Type B pancreatic cell (in vitro differentiated cells): Measurements from ENCODE around the gene EMID1. TPM values are rescaled to one million over a fixed set of nuclear protein-coding genes. Genes with fewer than 3 reads are reported as not detected.

Source experiments
- DNase-seq: peaks from one replicate; pipeline ENCODE4 v3.0.0; 2021; ENCODE audit warnings: mixed read lengths; ENCODE audit not compliant: unreplicated experiment; ENCODE audit errors: extremely low spot score
- H3K27ac Mint-ChIP-seq: 2 replicates; pipeline ENCODE4 v1.8.0; 2021; ENCODE audit warnings: mild to moderate bottlenecking, mixed read lengths
- H3K27me3 Mint-ChIP-seq: 2 replicates; pipeline ENCODE4 v1.8.0; 2021; ENCODE audit warnings: mixed read lengths
- H3K36me3 Mint-ChIP-seq: 2 replicates; pipeline ENCODE4 v1.8.0; 2021; ENCODE audit warnings: mixed read lengths
- H3K4me1 Mint-ChIP-seq: one replicate; pipeline ENCODE4 v1.8.0; 2021; ENCODE audit warnings: mixed read lengths; ENCODE audit not compliant: unreplicated experiment
- H3K4me3 Mint-ChIP-seq: 2 replicates; pipeline ENCODE4 v1.8.0; 2021; ENCODE audit warnings: mild to moderate bottlenecking, mixed read lengths
- H3K9me3 Mint-ChIP-seq: 2 replicates; pipeline ENCODE4 v1.8.0; 2021; ENCODE audit warnings: mixed read lengths
- total RNA-seq: library from RNA; stranded (reverse); gene quantifications from 2 replicates; pipeline ENCODE4 v1.2.1, GENCODE V29; 2021; ENCODE audit warnings: low replicate concordance
- TF ChIP-seq, protein P1 (sequence below): fragments of 200-600 bp; sonication (generic); conservative IDR thresholded peaks from 2 replicates; pipeline ENCODE4 v1.5.0; 2021; ENCODE audit warnings: antibody characterized with exemption, mild to moderate bottlenecking

The EMID1 gene
- total RNA-seq, 1 donor from 2014 or later: 11.4 TPM

DNA sequence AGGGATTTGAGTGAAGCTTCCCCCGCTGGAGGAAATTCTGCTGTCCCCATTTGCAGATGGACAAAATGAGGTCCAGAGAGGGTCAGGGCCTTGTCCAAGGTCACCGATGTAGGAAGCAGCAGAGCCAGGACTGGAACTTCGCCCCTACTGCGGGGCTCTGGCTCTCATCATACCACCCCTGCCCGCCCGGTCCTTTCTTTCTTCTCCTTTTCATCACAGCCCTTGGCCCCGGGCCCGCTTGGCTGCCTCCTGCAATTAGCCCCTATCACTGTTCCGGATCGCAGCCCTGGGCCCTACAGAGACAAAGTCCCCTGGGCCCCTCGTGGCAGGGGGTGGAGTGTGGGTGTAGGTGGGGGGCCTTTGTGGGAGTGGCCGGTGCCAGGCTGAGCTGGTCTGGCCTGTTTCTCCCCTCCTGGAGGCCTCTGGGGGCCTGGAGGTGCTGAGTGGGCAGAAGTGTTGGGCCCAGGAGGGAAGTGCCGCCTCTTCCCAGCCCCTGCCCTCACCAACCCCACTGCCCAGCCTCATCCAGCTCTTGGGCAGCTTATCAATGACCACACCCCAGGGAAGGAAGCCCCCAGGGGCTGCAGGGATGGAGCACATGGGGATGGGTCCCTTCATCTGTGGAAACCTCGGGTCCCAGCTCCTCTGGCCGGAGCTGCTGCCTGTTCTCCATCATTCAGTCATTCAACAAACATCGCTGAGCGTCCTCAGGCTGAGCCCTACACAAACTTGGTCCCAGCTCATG, 3.4 kb downstream of the EMID1 start:
- H3K27me3 Mint-ChIP-seq: peaks cover 3% of the 10 kb centered on the region
- H3K4me3 Mint-ChIP-seq: no peak overlapping the region
- TF ChIP-seq, protein P1, sequence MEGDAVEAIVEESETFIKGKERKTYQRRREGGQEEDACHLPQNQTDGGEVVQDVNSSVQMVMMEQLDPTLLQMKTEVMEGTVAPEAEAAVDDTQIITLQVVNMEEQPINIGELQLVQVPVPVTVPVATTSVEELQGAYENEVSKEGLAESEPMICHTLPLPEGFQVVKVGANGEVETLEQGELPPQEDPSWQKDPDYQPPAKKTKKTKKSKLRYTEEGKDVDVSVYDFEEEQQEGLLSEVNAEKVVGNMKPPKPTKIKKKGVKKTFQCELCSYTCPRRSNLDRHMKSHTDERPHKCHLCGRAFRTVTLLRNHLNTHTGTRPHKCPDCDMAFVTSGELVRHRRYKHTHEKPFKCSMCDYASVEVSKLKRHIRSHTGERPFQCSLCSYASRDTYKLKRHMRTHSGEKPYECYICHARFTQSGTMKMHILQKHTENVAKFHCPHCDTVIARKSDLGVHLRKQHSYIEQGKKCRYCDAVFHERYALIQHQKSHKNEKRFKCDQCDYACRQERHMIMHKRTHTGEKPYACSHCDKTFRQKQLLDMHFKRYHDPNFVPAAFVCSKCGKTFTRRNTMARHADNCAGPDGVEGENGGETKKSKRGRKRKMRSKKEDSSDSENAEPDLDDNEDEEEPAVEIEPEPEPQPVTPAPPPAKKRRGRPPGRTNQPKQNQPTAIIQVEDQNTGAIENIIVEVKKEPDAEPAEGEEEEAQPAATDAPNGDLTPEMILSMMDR: no peak
- H3K27ac Mint-ChIP-seq: no peak overlapping the region
- H3K9me3 Mint-ChIP-seq: no peaks in the 10 kb centered on the region
- DNase-seq: no peak
- H3K4me1 Mint-ChIP-seq: peaks cover 23% of the 10 kb centered on the region
- no peaks in the 10 kb centered on the region for H3K36me3 Mint-ChIP-seq

DNA sequence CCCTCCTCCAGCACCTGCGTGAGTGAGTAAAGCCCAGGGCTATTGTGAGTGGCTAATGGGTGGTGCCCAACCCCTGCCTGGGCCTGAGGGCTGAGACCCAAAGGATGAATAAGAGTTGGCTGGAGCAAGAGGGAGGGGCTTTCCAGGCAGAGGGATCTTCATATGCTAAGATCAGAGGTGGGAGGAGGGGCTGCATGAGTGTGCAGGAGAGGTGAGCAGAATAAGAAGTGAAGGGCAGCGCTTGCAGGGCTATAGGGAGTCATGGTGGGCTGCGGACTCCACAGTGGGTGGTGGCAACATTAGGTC, 3.9 kb downstream of the EMID1 start:
- H3K27ac Mint-ChIP-seq: no peak overlapping the region
- peaks cover 3% of the 10 kb centered on the region for H3K27me3 Mint-ChIP-seq
- DNase-seq: no peak
- H3K36me3 Mint-ChIP-seq: no peaks in the 10 kb centered on the region
- no peaks in the 10 kb centered on the region for H3K9me3 Mint-ChIP-seq
- TF ChIP-seq, protein P1: no peak
- H3K4me1 Mint-ChIP-seq: peaks cover 21% of the 10 kb centered on the region
- no peak overlapping the region for H3K4me3 Mint-ChIP-seq

GRCh38 chr22:29211066-29211465, 5.4 kb downstream of the EMID1 start:
- H3K36me3 Mint-ChIP-seq: no peaks in the 10 kb centered on the region
- no peak overlapping the region for H3K27ac Mint-ChIP-seq
- H3K4me3 Mint-ChIP-seq: no peak overlapping the region
- TF ChIP-seq, protein P1: no peak
- peaks cover 16% of the 10 kb centered on the region for H3K4me1 Mint-ChIP-seq
- no peaks in the 10 kb centered on the region for H3K9me3 Mint-ChIP-seq
- peaks cover 3% of the 10 kb centered on the region for H3K27me3 Mint-ChIP-seq
- no peak for DNase-seq

DNA sequence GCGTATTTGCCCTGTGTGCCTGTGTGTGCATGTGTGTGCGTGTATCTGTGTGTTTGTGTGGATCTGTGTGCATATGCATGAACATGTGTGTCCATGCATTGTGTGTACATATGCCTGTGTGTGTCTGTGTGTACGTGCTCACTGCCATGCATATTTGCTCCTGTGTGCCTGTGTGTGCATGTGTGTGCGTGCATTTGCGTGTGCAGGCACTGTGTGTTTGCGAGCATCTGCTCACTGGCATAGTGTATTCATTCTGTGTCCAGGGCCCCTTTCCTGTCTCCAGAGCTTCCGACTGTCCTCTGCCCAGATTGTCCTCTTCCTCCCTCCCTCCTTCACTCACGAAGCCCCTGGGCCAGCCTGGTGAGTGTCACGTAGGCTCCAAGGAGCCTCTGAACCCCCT, 5.8 kb downstream of the EMID1 start:
- no peak for DNase-seq
- Mint-ChIP-seq H3K27me3 (peaks cover under 1% of the 10 kb centered on the region), H3K36me3 (no peaks in the 10 kb centered on the region), H3K27ac (no peak overlapping the region), H3K4me1 (peaks cover 13% of the 10 kb centered on the region), H3K9me3 (no peaks in the 10 kb centered on the region), H3K4me3 (no peak overlapping the region)
- TF ChIP-seq, protein P1: no peak

DNA sequence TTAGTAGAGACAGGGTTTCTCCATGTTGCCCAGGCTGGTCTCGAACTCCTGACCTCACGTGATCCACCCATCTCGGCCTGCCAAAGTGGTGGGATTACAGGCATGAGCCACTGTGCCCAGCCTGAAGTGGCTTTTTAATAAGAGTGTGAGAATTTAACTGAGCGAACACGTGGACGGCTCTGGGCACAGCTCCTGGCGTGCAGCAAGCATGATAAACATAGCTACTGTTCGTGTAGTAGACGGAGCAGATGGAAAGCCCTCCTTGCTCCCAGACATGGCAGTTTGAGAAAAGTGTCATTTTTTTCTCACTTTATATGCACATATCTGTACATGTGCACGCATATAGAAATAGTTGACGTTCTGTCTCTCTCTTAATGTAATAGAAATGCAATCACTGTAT, 7.0 kb downstream of the EMID1 start:
- H3K27me3 Mint-ChIP-seq: no peaks in the 10 kb centered on the region
- no peak for DNase-seq
- no peaks in the 10 kb centered on the region for H3K9me3 Mint-ChIP-seq
- no peak overlapping the region for H3K27ac Mint-ChIP-seq
- peaks cover 8% of the 10 kb centered on the region for H3K4me1 Mint-ChIP-seq
- H3K4me3 Mint-ChIP-seq: no peak overlapping the region
- TF ChIP-seq, protein P1: no peak
- no peaks in the 10 kb centered on the region for H3K36me3 Mint-ChIP-seq
